HepG2 (cell line): ENCODE data around the gene CLIC1. TPM values are rescaled to one million over a fixed set of nuclear protein-coding genes. Genes with fewer than 3 reads are reported as not detected.

Experiments
- AGO1 ChIP-seq: fragments of 200-400 bp; formaldehyde crosslinking; IDR thresholded peaks from 2 replicates; pipeline ENCODE4 v1.6.1; 2017; ENCODE audit warnings: mild to moderate bottlenecking, low read depth, low read length, moderate library complexity; ENCODE audit not compliant: poor library complexity, severe bottlenecking
- ARNT ChIP-seq: fragments of 450-650 bp; IDR thresholded peaks from 2 replicates; pipeline ENCODE4 v1.6.1; 2017
- CHD2 ChIP-seq: IDR thresholded peaks from 2 replicates; pipeline ENCODE4 v1.6.1; 2011; ENCODE audit warnings: low read depth, low read length, improper control_type of control experiment
- FOXA1 ChIP-seq, 2 experiments: fragments of 450-650 bp in 1 of 2; sonication (generic) in 1 of 2; formaldehyde crosslinking in 1 of 2; IDR thresholded peaks; 2 replicates each; pipeline versions ENCODE4 v1.4.0 to v1.6.1; 2016 to 2020; ENCODE audit warnings: missing genetic modification reagents in 1 of 2
- HINFP ChIP-seq: sonication (generic); formaldehyde crosslinking; IDR thresholded peaks from 2 replicates; pipeline ENCODE4 v1.4.0; 2020; ENCODE audit warnings: low read depth, mild to moderate bottlenecking, missing genetic modification reagents
- RARG ChIP-seq: sonication (generic); formaldehyde crosslinking; IDR thresholded peaks from 2 replicates; pipeline ENCODE4 v1.4.0; 2020; ENCODE audit warnings: low read depth, mild to moderate bottlenecking, missing genetic modification reagents
- REST ChIP-seq, 2 experiments: IDR thresholded peaks; 2 replicates each; pipeline ENCODE4 v1.6.1; 2011 to 2012; ENCODE audit warnings: low read length in 2 of 2, borderline replicate concordance in 1 of 2, low read depth in 1 of 2, mild to moderate bottlenecking in 1 of 2, moderate library complexity in 1 of 2
- SKI ChIP-seq: fragments of 450-650 bp; IDR thresholded peaks from one replicate; pipeline ENCODE4 v1.6.1; 2018; ENCODE audit warnings: mild to moderate bottlenecking; ENCODE audit not compliant: partially characterized antibody
- STAG1 ChIP-seq: sonication (generic); formaldehyde crosslinking; IDR thresholded peaks from 2 replicates; pipeline ENCODE4 v1.4.0; 2020; ENCODE audit warnings: missing genetic modification reagents
- TBP ChIP-seq: sonication (generic); formaldehyde crosslinking; IDR thresholded peaks from 2 replicates; pipeline ENCODE4 v1.5.0; 2020; ENCODE audit warnings: missing genetic modification reagents
- ZNF263 ChIP-seq: sonication (generic); formaldehyde crosslinking; IDR thresholded peaks from 2 replicates; pipeline ENCODE4 v1.4.0; 2020; ENCODE audit warnings: missing genetic modification reagents
- ZNF430 ChIP-seq: sonication (generic); formaldehyde crosslinking; IDR thresholded peaks from 2 replicates; pipeline ENCODE4 v1.9.0; 2021; ENCODE audit warnings: mild to moderate bottlenecking, missing genetic modification reagents
- ZNF746 ChIP-seq: sonication (generic); formaldehyde crosslinking; IDR thresholded peaks from 2 replicates; pipeline ENCODE4 v1.8.0; 2022; ENCODE audit warnings: mild to moderate bottlenecking, missing genetic modification reagents
- ZNF776 ChIP-seq: sonication (generic); formaldehyde crosslinking; IDR thresholded peaks from 2 replicates; pipeline ENCODE4 v1.4.0; 2020; ENCODE audit warnings: mild to moderate bottlenecking, missing genetic modification reagents
- polyA plus RNA-seq, 8 experiments: library from polyadenylated mRNA; depleted of rRNA in 3 of 8; stranded (reverse) in 7 of 8; unstranded in 1 of 8; fragments of >200 nt; fragmentation: Illumina TruSeq in 4 of 8; extraction: Trizol in 4 of 8; gene quantifications; 2 replicates each; pipeline versions ENCODE4 v1.2.1 to v1.2.3, GENCODE V29; 2011 to 2016; ENCODE audit warnings: low read depth in 4 of 8, missing spikeins in 1 of 8, mixed read lengths in 1 of 8; ENCODE audit not compliant: insufficient read depth in 1 of 8
- total RNA-seq, 5 experiments: library from RNA; depleted of rRNA; stranded (reverse); fragments of >200 nt; fragmentation: Illumina TruSeq; extraction: Trizol; gene quantifications; 2 replicates each; pipeline ENCODE4 v1.2.3, GENCODE V29; 2016; ENCODE audit warnings: low read depth in 1 of 5
- TF ChIP-seq, protein P1 (sequence below): sonication (generic); formaldehyde crosslinking; IDR thresholded peaks from 2 replicates; pipeline ENCODE4 v1.5.0; 2020; ENCODE audit warnings: missing genetic modification reagents, mild to moderate bottlenecking, borderline replicate concordance
- TF ChIP-seq, protein P2 (sequence below), 2 experiments: sonication (generic) in 1 of 2; formaldehyde crosslinking in 1 of 2; IDR thresholded peaks; 2 replicates each; pipeline versions ENCODE4 v1.5.1 to v1.6.1; 2011 to 2020; ENCODE audit warnings: borderline replicate concordance in 1 of 2, low read depth in 1 of 2, low read length in 1 of 2, mild to moderate bottlenecking in 1 of 2, missing genetic modification reagents in 1 of 2, moderate library complexity in 1 of 2
- TF ChIP-seq, protein P3 (sequence below): sonication (generic); formaldehyde crosslinking; conservative IDR thresholded peaks from 2 replicates; pipeline ENCODE4 v1.8.0; 2022; ENCODE audit warnings: low read depth, missing genetic modification reagents

CLIC1 gene
- total and polyA plus RNA-seq, 2 of the 13 experiments (the other 11 are each of a cell fraction or from before 2014, with no cell fraction given): 602 to 891 TPM

- TF ChIP-seq, protein P1, sequence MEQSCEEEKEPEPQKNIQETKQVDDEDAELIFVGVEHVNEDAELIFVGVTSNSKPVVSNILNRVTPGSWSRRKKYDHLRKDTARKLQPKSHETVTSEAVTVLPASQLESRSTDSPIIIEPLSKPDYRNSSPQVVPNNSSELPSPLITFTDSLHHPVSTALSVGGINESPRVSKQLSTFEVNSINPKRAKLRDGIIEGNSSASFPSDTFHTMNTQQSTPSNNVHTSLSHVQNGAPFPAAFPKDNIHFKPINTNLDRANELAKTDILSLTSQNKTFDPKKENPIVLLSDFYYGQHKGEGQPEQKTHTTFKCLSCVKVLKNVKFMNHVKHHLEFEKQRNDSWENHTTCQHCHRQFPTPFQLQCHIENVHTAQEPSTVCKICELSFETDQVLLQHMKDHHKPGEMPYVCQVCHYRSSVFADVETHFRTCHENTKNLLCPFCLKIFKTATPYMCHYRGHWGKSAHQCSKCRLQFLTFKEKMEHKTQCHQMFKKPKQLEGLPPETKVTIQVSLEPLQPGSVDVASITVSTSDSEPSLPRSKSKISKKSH (CRISPR knock-in tag): peak; percentile 37; the same call in 1 of the 2 replicates
- no peak for TF ChIP-seq SKI
- peak; percentile 32; the same call in 1 of the 2 replicates for TF ChIP-seq STAG1 (CRISPR knock-in tag)
- TF ChIP-seq CHD2: no peak
- no peak; the same call in 1 of the 2 replicates for TF ChIP-seq HINFP (CRISPR knock-in tag)
- TF ChIP-seq ARNT: no peak
- no peak for TF ChIP-seq FOXA1 (IDR thresholded peaks at IDR 0.05)
- TF ChIP-seq FOXA1 (CRISPR knock-in tag; IDR thresholded peaks at IDR 0.05): no peak
- no peak for TF ChIP-seq REST (IDR thresholded peaks at IDR 0.05; ENCODE audit: borderline replicate concordance in 1 of 2, low read depth in 1 of 2, low read length in 2 of 2)
- no peak for TF ChIP-seq TBP (CRISPR knock-in tag)
- TF ChIP-seq, protein P2, sequence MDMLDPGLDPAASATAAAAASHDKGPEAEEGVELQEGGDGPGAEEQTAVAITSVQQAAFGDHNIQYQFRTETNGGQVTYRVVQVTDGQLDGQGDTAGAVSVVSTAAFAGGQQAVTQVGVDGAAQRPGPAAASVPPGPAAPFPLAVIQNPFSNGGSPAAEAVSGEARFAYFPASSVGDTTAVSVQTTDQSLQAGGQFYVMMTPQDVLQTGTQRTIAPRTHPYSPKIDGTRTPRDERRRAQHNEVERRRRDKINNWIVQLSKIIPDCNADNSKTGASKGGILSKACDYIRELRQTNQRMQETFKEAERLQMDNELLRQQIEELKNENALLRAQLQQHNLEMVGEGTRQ (IDR thresholded peaks at IDR 0.05; ENCODE audit: low read depth, low read length): no peak
- TF ChIP-seq, protein P2 (CRISPR knock-in tag; IDR thresholded peaks at IDR 0.05; ENCODE audit: borderline replicate concordance): no peak
- TF ChIP-seq ZNF263 (CRISPR knock-in tag): peak; percentile 43; the same call in 1 of the 2 replicates
- no peak for TF ChIP-seq RARG
- TF ChIP-seq ZNF746 (CRISPR knock-in tag): no peak
- TF ChIP-seq, protein P3, sequence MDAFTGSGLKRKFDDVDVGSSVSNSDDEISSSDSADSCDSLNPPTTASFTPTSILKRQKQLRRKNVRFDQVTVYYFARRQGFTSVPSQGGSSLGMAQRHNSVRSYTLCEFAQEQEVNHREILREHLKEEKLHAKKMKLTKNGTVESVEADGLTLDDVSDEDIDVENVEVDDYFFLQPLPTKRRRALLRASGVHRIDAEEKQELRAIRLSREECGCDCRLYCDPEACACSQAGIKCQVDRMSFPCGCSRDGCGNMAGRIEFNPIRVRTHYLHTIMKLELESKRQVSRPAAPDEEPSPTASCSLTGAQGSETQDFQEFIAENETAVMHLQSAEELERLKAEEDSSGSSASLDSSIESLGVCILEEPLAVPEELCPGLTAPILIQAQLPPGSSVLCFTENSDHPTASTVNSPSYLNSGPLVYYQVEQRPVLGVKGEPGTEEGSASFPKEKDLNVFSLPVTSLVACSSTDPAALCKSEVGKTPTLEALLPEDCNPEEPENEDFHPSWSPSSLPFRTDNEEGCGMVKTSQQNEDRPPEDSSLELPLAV: no peak
- TF ChIP-seq ZNF430 (CRISPR knock-in tag): peak; percentile 63; the same call in 1 of the 2 replicates
- 0 out of 2 replicates have a peak, but pooled peaks have one; percentile 64 for TF ChIP-seq ZNF776
- TF ChIP-seq AGO1: peak; percentile 67
Observed at GRCh38 chr6:31765910-31766794, 29.8 kb upstream of the CLIC1 start (continued).
